ENCODE results near the gene CLEC14A. TPM values are rescaled to one million over a fixed set of nuclear protein-coding genes. Genes with fewer than 3 reads are reported as not detected.

Gene CLEC14A
- total and polyA plus RNA-seq, 2 donors (not counting 1 experiment from before 2014, with no cell fraction given): 3.9 to 5.3 TPM

GRCh38 chr14:38211255-38211735 lies 44.6 kb downstream of the CLEC14A start:
- peak overlapping the region; percentile 46 to 71 (median 62) for H3K4me3 ChIP-seq (replicated peaks in 1 of 4; ENCODE audit: control extremely low read depth in 1 of 4, insufficient read depth in 1 of 4, low read depth in 3 of 4, low read length in 4 of 4)
- no peaks in the 10 kb centered on the region for H3K9me3 ChIP-seq (ENCODE audit: control insufficient read depth, insufficient read depth, low read depth, low read length)
- no peaks in the 10 kb centered on the region for H3K27me3 ChIP-seq (ENCODE audit: control insufficient read depth, insufficient read depth, low read length)
- H3K36me3 ChIP-seq (ENCODE audit: control insufficient read depth, insufficient read depth, low read length): no peaks in the 10 kb centered on the region
- H3K27ac ChIP-seq (ENCODE audit: insufficient read depth, low read length): peak overlapping the region; percentile 34
- peak overlapping the region; percentile 39 for H2AFZ ChIP-seq (ENCODE audit: low read length)
- no peak for TF ChIP-seq EZH2 (IDR thresholded peaks at IDR 0.05; ENCODE audit: low read length, missing control alignments)
- TF ChIP-seq, protein P1, sequence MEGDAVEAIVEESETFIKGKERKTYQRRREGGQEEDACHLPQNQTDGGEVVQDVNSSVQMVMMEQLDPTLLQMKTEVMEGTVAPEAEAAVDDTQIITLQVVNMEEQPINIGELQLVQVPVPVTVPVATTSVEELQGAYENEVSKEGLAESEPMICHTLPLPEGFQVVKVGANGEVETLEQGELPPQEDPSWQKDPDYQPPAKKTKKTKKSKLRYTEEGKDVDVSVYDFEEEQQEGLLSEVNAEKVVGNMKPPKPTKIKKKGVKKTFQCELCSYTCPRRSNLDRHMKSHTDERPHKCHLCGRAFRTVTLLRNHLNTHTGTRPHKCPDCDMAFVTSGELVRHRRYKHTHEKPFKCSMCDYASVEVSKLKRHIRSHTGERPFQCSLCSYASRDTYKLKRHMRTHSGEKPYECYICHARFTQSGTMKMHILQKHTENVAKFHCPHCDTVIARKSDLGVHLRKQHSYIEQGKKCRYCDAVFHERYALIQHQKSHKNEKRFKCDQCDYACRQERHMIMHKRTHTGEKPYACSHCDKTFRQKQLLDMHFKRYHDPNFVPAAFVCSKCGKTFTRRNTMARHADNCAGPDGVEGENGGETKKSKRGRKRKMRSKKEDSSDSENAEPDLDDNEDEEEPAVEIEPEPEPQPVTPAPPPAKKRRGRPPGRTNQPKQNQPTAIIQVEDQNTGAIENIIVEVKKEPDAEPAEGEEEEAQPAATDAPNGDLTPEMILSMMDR (conservative IDR thresholded peaks at IDR 0.05 in 1 of 2, IDR thresholded peaks at IDR 0.05 in 1 of 2; ENCODE audit: low read depth in 1 of 2, low read length in 2 of 2): no peak
- H3K4me2 ChIP-seq (ENCODE audit: extremely low read depth, insufficient read depth, low read length): peak overlapping the region; percentile 65
- H4K20me1 ChIP-seq (ENCODE audit: control insufficient read depth, extremely low read depth, insufficient read depth, low read length): no peaks in the 10 kb centered on the region
- no peak for DNase-seq (ENCODE audit: low read depth in 2 of 2)
- peaks cover 9% of the 10 kb centered on the region for H3K4me1 ChIP-seq (ENCODE audit: control insufficient read depth, extremely low read depth, insufficient read depth, low read length)
- peak overlapping the region; percentile 35 for H3K9ac ChIP-seq (ENCODE audit: insufficient read depth, low read length)
- peaks cover 17% of the 10 kb centered on the region for H3K79me2 ChIP-seq (ENCODE audit: control insufficient read depth, insufficient read depth, low read length)

DNA sequence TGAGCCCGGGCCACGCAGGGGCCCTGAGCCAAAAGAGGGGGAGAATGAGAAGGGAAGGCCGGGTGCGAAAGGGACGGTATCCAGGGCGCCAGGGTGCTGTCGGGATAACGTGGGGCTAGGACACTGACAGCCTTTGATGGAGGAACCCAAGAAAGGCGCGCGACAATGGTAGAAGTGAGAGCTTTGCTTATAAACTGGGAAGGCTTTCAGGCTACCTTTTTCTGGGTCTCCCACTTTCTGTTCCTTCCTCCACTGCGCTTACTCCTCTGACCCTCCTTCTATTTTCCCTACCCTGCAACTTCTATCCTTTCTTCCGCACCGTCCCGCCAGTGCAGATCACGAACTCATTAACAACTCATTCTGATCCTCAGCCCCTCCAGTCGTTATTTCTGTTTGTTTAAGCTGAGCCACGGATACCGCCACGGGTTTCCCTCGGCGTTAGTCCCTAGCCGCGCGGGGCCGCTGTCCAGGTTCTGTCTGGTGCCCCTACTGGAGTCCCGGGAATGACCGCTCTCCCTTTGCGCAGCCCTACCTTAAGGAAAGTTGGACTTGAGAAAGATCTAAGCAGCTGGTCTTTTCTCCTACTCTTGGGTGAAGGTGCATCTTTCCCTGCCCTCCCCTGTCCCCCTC lies 45.2 kb downstream of the CLEC14A start:
- peak; percentile 51 to 73 for DNase-seq (ENCODE audit: low read depth in 2 of 2)
- peak overlapping the region; percentile 67 for H3K27ac ChIP-seq (ENCODE audit: insufficient read depth, low read length)

More for the DNA sequence above, 45.2 kb downstream of the CLEC14A start:
- peak overlapping the region; percentile 80 for H2AFZ ChIP-seq (ENCODE audit: low read length)
- H3K36me3 ChIP-seq (ENCODE audit: control insufficient read depth, insufficient read depth, low read length): no peaks in the 10 kb centered on the region
- H4K20me1 ChIP-seq (ENCODE audit: control insufficient read depth, extremely low read depth, insufficient read depth, low read length): no peaks in the 10 kb centered on the region
- peak overlapping the region; percentile 63 for H3K9ac ChIP-seq (ENCODE audit: insufficient read depth, low read length)
- no peaks in the 10 kb centered on the region for H3K27me3 ChIP-seq (ENCODE audit: control insufficient read depth, insufficient read depth, low read length)
- TF ChIP-seq, protein P1 (conservative IDR thresholded peaks at IDR 0.05 in 1 of 2, IDR thresholded peaks at IDR 0.05 in 1 of 2; ENCODE audit: low read depth in 1 of 2, low read length in 2 of 2): peak; percentile 41 to 60
- no peak for TF ChIP-seq EZH2 (IDR thresholded peaks at IDR 0.05; ENCODE audit: low read length, missing control alignments)
- peak overlapping the region; percentile 65 for H3K4me2 ChIP-seq (ENCODE audit: extremely low read depth, insufficient read depth, low read length)
- H3K4me1 ChIP-seq (ENCODE audit: control insufficient read depth, extremely low read depth, insufficient read depth, low read length): peaks cover 9% of the 10 kb centered on the region
- no peaks in the 10 kb centered on the region for H3K9me3 ChIP-seq (ENCODE audit: control insufficient read depth, insufficient read depth, low read depth, low read length)
- peak overlapping the region; percentile 46 to 71 (median 62) for H3K4me3 ChIP-seq (replicated peaks in 1 of 4; ENCODE audit: control extremely low read depth in 1 of 4, insufficient read depth in 1 of 4, low read depth in 3 of 4, low read length in 4 of 4)
- H3K79me2 ChIP-seq (ENCODE audit: control insufficient read depth, insufficient read depth, low read length): peaks cover 17% of the 10 kb centered on the region

Data from fibroblast of lung (primary cell).